Measurements from ENCODE around the gene PTPRG.

The PTPRG gene

GRCh38 chr3:62010989-62011388, 449.6 kb downstream of the PTPRG start:
- Histone ChIP-seq H3K9me3 (ENCODE audit: control insufficient read depth, insufficient read depth, low read length) (no peaks in the 10 kb centered on the region), H3F3A (ENCODE audit: control insufficient read depth, insufficient read depth) (no peaks in the 10 kb centered on the region), H3K4me1 (ENCODE audit: control insufficient read depth, low read length) (no peaks in the 10 kb centered on the region), H3K4me2 (ENCODE audit: low read length) (no peak overlapping the region), H3K79me2 (ENCODE audit: control insufficient read depth, low read length) (no peaks in the 10 kb centered on the region), H4K20me1 (ENCODE audit: control insufficient read depth, insufficient read depth, low read depth, low read length) (no peaks in the 10 kb centered on the region), H3K36me3 (ENCODE audit: control insufficient read depth, low read length) (no peaks in the 10 kb centered on the region), H3K27ac (ENCODE audit: low read depth, low read length) (no peak overlapping the region), H3K9me2 (replicated peaks; ENCODE audit: control insufficient read depth, low read length) (no peaks in the 10 kb centered on the region), H3K4me3 (ENCODE audit: low read length) (no peak overlapping the region), H3K27me3 (ENCODE audit: control insufficient read depth, low read length) (no peaks in the 10 kb centered on the region)
- TF ChIP-seq, protein P1, sequence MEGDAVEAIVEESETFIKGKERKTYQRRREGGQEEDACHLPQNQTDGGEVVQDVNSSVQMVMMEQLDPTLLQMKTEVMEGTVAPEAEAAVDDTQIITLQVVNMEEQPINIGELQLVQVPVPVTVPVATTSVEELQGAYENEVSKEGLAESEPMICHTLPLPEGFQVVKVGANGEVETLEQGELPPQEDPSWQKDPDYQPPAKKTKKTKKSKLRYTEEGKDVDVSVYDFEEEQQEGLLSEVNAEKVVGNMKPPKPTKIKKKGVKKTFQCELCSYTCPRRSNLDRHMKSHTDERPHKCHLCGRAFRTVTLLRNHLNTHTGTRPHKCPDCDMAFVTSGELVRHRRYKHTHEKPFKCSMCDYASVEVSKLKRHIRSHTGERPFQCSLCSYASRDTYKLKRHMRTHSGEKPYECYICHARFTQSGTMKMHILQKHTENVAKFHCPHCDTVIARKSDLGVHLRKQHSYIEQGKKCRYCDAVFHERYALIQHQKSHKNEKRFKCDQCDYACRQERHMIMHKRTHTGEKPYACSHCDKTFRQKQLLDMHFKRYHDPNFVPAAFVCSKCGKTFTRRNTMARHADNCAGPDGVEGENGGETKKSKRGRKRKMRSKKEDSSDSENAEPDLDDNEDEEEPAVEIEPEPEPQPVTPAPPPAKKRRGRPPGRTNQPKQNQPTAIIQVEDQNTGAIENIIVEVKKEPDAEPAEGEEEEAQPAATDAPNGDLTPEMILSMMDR (IDR thresholded peaks at IDR 0.05; ENCODE audit: low read depth, low read length, poor library complexity, severe bottlenecking), result no peak
- TF ChIP-seq EZH2phosphoT487 (IDR thresholded peaks at IDR 0.05; ENCODE audit: borderline replicate concordance, low read length), result no peak

GRCh38 chr3:62011666-62012065, 450.3 kb downstream of the PTPRG start:
- Histone ChIP-seq H3F3A (ENCODE audit: control insufficient read depth, insufficient read depth) (no peaks in the 10 kb centered on the region), H4K20me1 (ENCODE audit: control insufficient read depth, insufficient read depth, low read depth, low read length) (no peaks in the 10 kb centered on the region), H3K79me2 (ENCODE audit: control insufficient read depth, low read length) (no peaks in the 10 kb centered on the region), H3K27ac (ENCODE audit: low read depth, low read length) (no peak overlapping the region), H3K4me1 (ENCODE audit: control insufficient read depth, low read length) (no peaks in the 10 kb centered on the region), H3K27me3 (ENCODE audit: control insufficient read depth, low read length) (no peaks in the 10 kb centered on the region), H3K36me3 (ENCODE audit: control insufficient read depth, low read length) (no peaks in the 10 kb centered on the region), H3K4me2 (ENCODE audit: low read length) (no peak overlapping the region), H3K4me3 (ENCODE audit: low read length) (no peak overlapping the region), H3K9me3 (ENCODE audit: control insufficient read depth, insufficient read depth, low read length) (no peaks in the 10 kb centered on the region), H3K9me2 (replicated peaks; ENCODE audit: control insufficient read depth, low read length) (no peaks in the 10 kb centered on the region)
- TF ChIP-seq, protein P1 (IDR thresholded peaks at IDR 0.05; ENCODE audit: low read depth, low read length, poor library complexity, severe bottlenecking), result no peak
- TF ChIP-seq EZH2phosphoT487 (IDR thresholded peaks at IDR 0.05; ENCODE audit: borderline replicate concordance, low read length), result no peak

- H3K4me2 ChIP-seq (ENCODE audit: low read length), result no peak overlapping the region
- TF ChIP-seq, protein P1 (IDR thresholded peaks at IDR 0.05; ENCODE audit: low read depth, low read length, poor library complexity, severe bottlenecking), result no peak
- TF ChIP-seq EZH2phosphoT487 (IDR thresholded peaks at IDR 0.05; ENCODE audit: borderline replicate concordance, low read length), result no peak
- H3K4me3 ChIP-seq (ENCODE audit: low read length), result no peak overlapping the region
- no peak overlapping the region for H3K27ac ChIP-seq (ENCODE audit: low read depth, low read length)
- H4K20me1 ChIP-seq (ENCODE audit: control insufficient read depth, insufficient read depth, low read depth, low read length), result no peaks in the 10 kb centered on the region
- H3K36me3 ChIP-seq (ENCODE audit: control insufficient read depth, low read length), result no peaks in the 10 kb centered on the region
- no peaks in the 10 kb centered on the region for H3F3A ChIP-seq (ENCODE audit: control insufficient read depth, insufficient read depth)
- H3K27me3 ChIP-seq (ENCODE audit: control insufficient read depth, low read length), result no peaks in the 10 kb centered on the region
- no peaks in the 10 kb centered on the region for H3K9me2 ChIP-seq (replicated peaks; ENCODE audit: control insufficient read depth, low read length)
- no peaks in the 10 kb centered on the region for H3K4me1 ChIP-seq (ENCODE audit: control insufficient read depth, low read length)
- no peaks in the 10 kb centered on the region for H3K79me2 ChIP-seq (ENCODE audit: control insufficient read depth, low read length)
- no peaks in the 10 kb centered on the region for H3K9me3 ChIP-seq (ENCODE audit: control insufficient read depth, insufficient read depth, low read length)
Measured at GRCh38 chr3:62013951-62014350, 452.6 kb downstream of the PTPRG start.

DNA sequence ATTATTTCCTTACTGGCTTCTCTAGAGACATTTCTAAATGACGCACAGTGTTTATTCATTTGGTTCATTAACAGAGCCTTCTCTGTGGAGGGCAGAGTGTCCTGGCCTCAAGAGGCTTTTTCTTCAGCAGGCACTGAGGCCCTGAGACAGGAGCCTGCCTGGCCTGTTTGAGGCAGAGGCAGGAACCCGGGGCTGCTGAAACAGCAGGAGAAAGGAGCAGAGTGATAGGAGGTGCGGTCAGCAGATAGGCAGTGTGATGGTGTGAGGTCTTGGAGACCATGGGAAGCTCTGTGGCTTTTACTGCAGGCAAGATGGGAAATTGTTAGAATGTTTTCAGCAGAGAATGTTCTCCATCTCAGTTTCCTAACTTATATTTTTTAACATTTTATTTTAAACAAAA, 453.7 kb downstream of the PTPRG start:
- TF ChIP-seq EZH2phosphoT487 (IDR thresholded peaks at IDR 0.05; ENCODE audit: borderline replicate concordance, low read length), result no peak
- TF ChIP-seq, protein P1 (IDR thresholded peaks at IDR 0.05; ENCODE audit: low read depth, low read length, poor library complexity, severe bottlenecking), result no peak

More for the DNA sequence above, 453.7 kb downstream of the PTPRG start:
- Histone ChIP-seq H3K9me2 (replicated peaks; ENCODE audit: control insufficient read depth, low read length) (no peaks in the 10 kb centered on the region), H3F3A (ENCODE audit: control insufficient read depth, insufficient read depth) (no peaks in the 10 kb centered on the region), H3K36me3 (ENCODE audit: control insufficient read depth, low read length) (no peaks in the 10 kb centered on the region), H3K79me2 (ENCODE audit: control insufficient read depth, low read length) (no peaks in the 10 kb centered on the region), H4K20me1 (ENCODE audit: control insufficient read depth, insufficient read depth, low read depth, low read length) (no peaks in the 10 kb centered on the region), H3K4me1 (ENCODE audit: control insufficient read depth, low read length) (no peaks in the 10 kb centered on the region), H3K27ac (ENCODE audit: low read depth, low read length) (no peak overlapping the region), H3K9me3 (ENCODE audit: control insufficient read depth, insufficient read depth, low read length) (no peaks in the 10 kb centered on the region), H3K4me2 (ENCODE audit: low read length) (no peak overlapping the region), H3K27me3 (ENCODE audit: control insufficient read depth, low read length) (no peaks in the 10 kb centered on the region), H3K4me3 (ENCODE audit: low read length) (no peak overlapping the region)

Measured in DOHH2 (cell line).